HL-60 (cell line): ENCODE data around the gene PTPRC.

Source experiments
- DNase-seq, 2 experiments: peaks; one replicate each; pipeline ENCODE4 v3.0.0-alpha.2; 2010 to 2020; ENCODE audit warnings: low read depth in 1 of 2, low spot score in 1 of 2
- H3K27ac ChIP-seq: fragments of 250-450 bp; sonication (Bioruptor Pico); replicated peaks from 2 replicates; pipeline ENCODE4 v1.5.1; 2020; ENCODE audit warnings: mild to moderate bottlenecking, moderate library complexity
- H3K27me3 ChIP-seq: fragments of 250-450 bp; sonication (Bioruptor Pico); 2 replicates; pipeline ENCODE4 v1.5.1; 2021; ENCODE audit warnings: mild to moderate bottlenecking, moderate library complexity; ENCODE audit not compliant: insufficient read depth, poor library complexity, severe bottlenecking
- H3K4me3 ChIP-seq: replicated peaks from 2 replicates; pipeline ENCODE4 v1.5.1; 2011; ENCODE audit warnings: mild to moderate bottlenecking, control low read depth, low read length; ENCODE audit not compliant: insufficient read depth
- CTCF ChIP-seq: IDR thresholded peaks from one replicate; pipeline ENCODE4 v1.5.1; 2011; ENCODE audit warnings: low read length, control low read depth, inconsistent platforms; ENCODE audit not compliant: insufficient read depth
- GABPA ChIP-seq: IDR thresholded peaks from 2 replicates; pipeline ENCODE4 v1.6.1; 2012; ENCODE audit warnings: low read depth
- POLR2AphosphoS5 ChIP-seq: IDR thresholded peaks from 2 replicates; pipeline ENCODE4 v1.6.1; 2012; ENCODE audit warnings: low read depth
- REST ChIP-seq: IDR thresholded peaks from 2 replicates; pipeline ENCODE4 v1.6.1; 2012; ENCODE audit warnings: low read depth; ENCODE audit not compliant: insufficient replicate concordance
- SPI1 ChIP-seq: IDR thresholded peaks from 2 replicates; pipeline ENCODE4 v1.6.1; 2012; ENCODE audit warnings: low read depth, mild to moderate bottlenecking, borderline replicate concordance

PTPRC gene

GRCh38 chr1:198686069-198686728 lies 47.4 kb downstream of the PTPRC start:
- no peak for DNase-seq
- H3K27me3 ChIP-seq: no peaks in the 10 kb centered on the region
- no peak overlapping the region for H3K4me3 ChIP-seq
- TF ChIP-seq POLR2AphosphoS5 (no peak), CTCF (no peak), SPI1 (no peak), GABPA (no peak), REST (no peak)
- H3K27ac ChIP-seq: no peak overlapping the region

GRCh38 chr1:198687429-198687828 lies 48.6 kb downstream of the PTPRC start:
- no peak overlapping the region for H3K4me3 ChIP-seq
- H3K27ac ChIP-seq: no peak overlapping the region
- no peaks in the 10 kb centered on the region for H3K27me3 ChIP-seq
- no peak for DNase-seq
- TF ChIP-seq REST (no peak), GABPA (no peak), SPI1 (no peak), POLR2AphosphoS5 (no peak), CTCF (no peak)

- Histone ChIP-seq H3K27me3 (no peaks in the 10 kb centered on the region), H3K27ac (no peak overlapping the region), H3K4me3 (no peak overlapping the region)
- TF ChIP-seq CTCF (no peak), POLR2AphosphoS5 (no peak), GABPA (no peak), SPI1 (no peak), REST (no peak)
- DNase-seq: no peak
Observed at GRCh38 chr1:198691063-198691462, 52.2 kb downstream of the PTPRC start.
